Activated B cell treated with CpG ODN at 0.5 μM for 24 hours (primary cell): ENCODE measurements around the gene PDGFD. TPM values are rescaled to one million over a fixed set of nuclear protein-coding genes. Genes with fewer than 3 reads are reported as not detected.

ENCODE experiments used
- ATAC-seq: fragments of 200-7000 bp; cut with Tn5 transposase; one replicate; pipeline ENCODE4 v1.10.0; 2021; ENCODE audit warnings: low read depth, mild to moderate bottlenecking, moderate library complexity
- CTCF ChIA-PET: fragments of 350-600 bp; sonication (Branson Sonifier 250); formaldehyde crosslinking; loops from one replicate; lab custom pipeline; 2021; ENCODE audit warnings: antibody characterized with exemption; lab: Charles Lee
- POLR2A ChIA-PET: fragments of 350-600 bp; sonication (Branson Sonifier 250); formaldehyde crosslinking; loops from one replicate; lab custom pipeline; 2021; ENCODE audit warnings: antibody characterized with exemption; lab: Charles Lee
- DNase-seq: peaks from one replicate; pipeline ENCODE4 v3.0.0; 2022
- H3K27ac Mint-ChIP-seq: one replicate; pipeline ENCODE4 v1.8.0; 2020; ENCODE audit warnings: mixed read lengths
- H3K27me3 Mint-ChIP-seq: one replicate; pipeline ENCODE4 v1.8.0; 2021; ENCODE audit warnings: mixed read lengths
- H3K36me3 Mint-ChIP-seq: one replicate; pipeline ENCODE4 v1.8.0; 2021; ENCODE audit warnings: low read depth, mixed read lengths
- H3K4me1 Mint-ChIP-seq: one replicate; pipeline ENCODE4 v1.8.0; 2021; ENCODE audit warnings: mixed read lengths
- H3K4me3 Mint-ChIP-seq: one replicate; pipeline ENCODE4 v1.8.0; 2020; ENCODE audit warnings: mild to moderate bottlenecking, mixed read lengths
- H3K9me3 Mint-ChIP-seq: one replicate; pipeline ENCODE4 v1.8.0; 2020; ENCODE audit warnings: mixed read lengths
- intact Hi-C: fragments of 100-400 bp; cut with micrococcal nuclease; formaldehyde crosslinking; loops from one replicate; pipeline ENCODE4 v1.15.1; 2024
- total RNA-seq: library from RNA; stranded (reverse); gene quantifications from 2 replicates; pipeline ENCODE4 v1.2.3, GENCODE V29; 2022
- TF ChIP-seq, protein P1 (sequence below): fragments of 200-600 bp; IDR thresholded peaks from one replicate; pipeline ENCODE4 v1.8.0; 2022; ENCODE audit warnings: antibody characterized with exemption, mild to moderate bottlenecking

PDGFD gene
- total RNA-seq, 1 donor from 2014 or later = 0.53 TPM

DNA sequence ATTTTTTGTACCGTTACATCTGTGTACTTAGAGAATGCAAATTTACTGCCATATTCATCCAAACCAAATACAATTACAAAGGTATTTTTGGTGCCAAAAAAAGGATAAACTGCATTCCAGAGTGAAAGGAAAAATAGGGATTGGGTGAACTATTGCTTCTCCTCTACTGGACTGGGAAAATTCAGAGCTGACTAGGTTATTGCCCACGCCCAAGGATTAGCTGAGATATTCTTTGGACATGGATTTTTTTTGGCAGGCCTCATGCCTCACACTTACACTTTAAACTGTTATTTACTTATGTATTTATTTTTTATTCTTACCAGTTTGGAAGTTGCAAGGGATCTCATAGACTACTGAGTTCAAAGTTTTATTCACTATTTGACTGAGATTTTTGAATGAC, 203.8 kb downstream of the PDGFD start:
- no peaks in the 10 kb centered on the region for H3K27me3 Mint-ChIP-seq
- TF ChIP-seq, protein P1, sequence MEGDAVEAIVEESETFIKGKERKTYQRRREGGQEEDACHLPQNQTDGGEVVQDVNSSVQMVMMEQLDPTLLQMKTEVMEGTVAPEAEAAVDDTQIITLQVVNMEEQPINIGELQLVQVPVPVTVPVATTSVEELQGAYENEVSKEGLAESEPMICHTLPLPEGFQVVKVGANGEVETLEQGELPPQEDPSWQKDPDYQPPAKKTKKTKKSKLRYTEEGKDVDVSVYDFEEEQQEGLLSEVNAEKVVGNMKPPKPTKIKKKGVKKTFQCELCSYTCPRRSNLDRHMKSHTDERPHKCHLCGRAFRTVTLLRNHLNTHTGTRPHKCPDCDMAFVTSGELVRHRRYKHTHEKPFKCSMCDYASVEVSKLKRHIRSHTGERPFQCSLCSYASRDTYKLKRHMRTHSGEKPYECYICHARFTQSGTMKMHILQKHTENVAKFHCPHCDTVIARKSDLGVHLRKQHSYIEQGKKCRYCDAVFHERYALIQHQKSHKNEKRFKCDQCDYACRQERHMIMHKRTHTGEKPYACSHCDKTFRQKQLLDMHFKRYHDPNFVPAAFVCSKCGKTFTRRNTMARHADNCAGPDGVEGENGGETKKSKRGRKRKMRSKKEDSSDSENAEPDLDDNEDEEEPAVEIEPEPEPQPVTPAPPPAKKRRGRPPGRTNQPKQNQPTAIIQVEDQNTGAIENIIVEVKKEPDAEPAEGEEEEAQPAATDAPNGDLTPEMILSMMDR = no peak
- DNase-seq (no peak), ATAC-seq (no peak)
- H3K9me3 Mint-ChIP-seq = no peaks in the 10 kb centered on the region
- POLR2A ChIA-PET = no interaction called here
- H3K27ac Mint-ChIP-seq = no peak overlapping the region
- intact Hi-C loops = no loop called here
- H3K4me1 Mint-ChIP-seq = peaks cover 20% of the 10 kb centered on the region
- CTCF ChIA-PET = no interaction called here
- no peak overlapping the region for H3K4me3 Mint-ChIP-seq
- H3K36me3 Mint-ChIP-seq = no peaks in the 10 kb centered on the region

DNA sequence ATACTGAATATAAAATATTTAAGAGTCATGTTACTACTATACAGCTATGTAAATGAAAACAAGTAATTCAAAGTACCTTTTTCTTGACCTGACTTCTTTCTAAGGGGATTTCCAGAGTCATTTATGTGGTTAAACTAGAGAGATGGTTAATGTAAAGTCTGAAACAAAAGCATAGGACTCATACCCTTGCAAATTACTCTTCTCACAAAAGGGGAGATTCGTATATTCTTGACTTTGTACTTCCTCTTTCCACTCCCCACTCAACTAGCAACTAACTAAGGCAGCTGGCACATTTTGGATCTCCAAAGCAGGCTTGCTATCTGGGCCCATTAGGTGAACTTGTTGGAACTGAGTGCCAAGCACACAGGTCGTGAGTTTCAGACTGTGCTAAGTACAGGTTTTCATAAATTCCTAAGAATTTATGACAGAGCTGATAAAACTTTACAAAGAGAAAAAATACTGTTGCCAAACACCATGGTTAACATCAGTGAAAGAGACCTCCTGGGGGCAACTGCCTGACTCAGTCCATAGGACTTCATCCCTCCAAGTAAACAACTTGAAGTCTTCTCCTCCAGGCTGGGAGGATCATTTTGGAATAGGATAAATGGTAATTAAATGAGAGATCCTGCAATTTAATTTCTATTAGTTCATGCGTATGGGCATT, 204.5 kb downstream of the PDGFD start:
- no peak overlapping the region for H3K4me3 Mint-ChIP-seq
- peaks cover 20% of the 10 kb centered on the region for H3K4me1 Mint-ChIP-seq
- TF ChIP-seq, protein P1 = no peak
- no peak overlapping the region for H3K27ac Mint-ChIP-seq
- H3K27me3 Mint-ChIP-seq = no peaks in the 10 kb centered on the region
- ATAC-seq (peak; percentile 86), DNase-seq (no peak)
- ChIA-PET CTCF (no interaction called here), POLR2A (no interaction called here)
- intact Hi-C loops = no loop called here
- H3K9me3 Mint-ChIP-seq = no peaks in the 10 kb centered on the region
- H3K36me3 Mint-ChIP-seq = no peaks in the 10 kb centered on the region

DNA sequence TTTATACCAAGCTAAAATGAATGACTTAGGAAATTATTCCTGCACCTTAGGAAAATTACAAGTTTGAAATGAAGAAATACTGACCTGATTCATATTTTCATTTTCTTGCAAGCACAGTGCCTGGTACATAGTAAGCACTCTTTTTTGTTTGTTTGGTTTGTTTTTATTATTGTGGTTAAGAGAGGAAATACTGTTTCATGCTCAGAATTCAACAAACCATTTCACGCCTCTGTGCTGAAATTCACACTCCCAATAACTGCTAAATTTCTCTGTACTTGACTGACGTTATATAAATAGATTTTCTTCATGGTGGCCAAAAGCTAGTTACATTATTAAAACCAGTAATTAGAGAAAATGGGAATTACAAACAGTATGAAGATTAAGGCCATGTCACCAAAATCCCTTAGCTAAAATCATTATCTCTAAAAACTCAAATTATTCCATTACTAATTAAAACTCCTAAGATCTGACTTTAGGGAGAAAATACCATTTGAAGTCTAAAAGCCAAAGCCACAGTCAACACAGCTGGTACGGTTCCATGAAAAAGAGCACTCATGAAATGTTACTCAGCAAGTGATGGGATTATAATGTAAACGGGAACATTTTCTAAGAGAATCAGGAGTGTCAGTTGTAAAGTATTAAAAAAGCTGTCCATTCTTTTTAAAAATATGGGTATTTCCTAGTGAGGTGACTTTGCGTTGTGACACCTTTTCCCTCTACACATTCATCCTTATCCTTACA, 205.3 kb downstream of the PDGFD start:
- Mint-ChIP-seq H3K4me1 (peaks cover 20% of the 10 kb centered on the region), H3K9me3 (no peaks in the 10 kb centered on the region), H3K36me3 (no peaks in the 10 kb centered on the region), H3K27me3 (no peaks in the 10 kb centered on the region), H3K4me3 (no peak overlapping the region), H3K27ac (no peak overlapping the region)
- TF ChIP-seq, protein P1 = no peak
- CTCF ChIA-PET = no interaction called here
- ATAC-seq = no peak
- POLR2A ChIA-PET = no interaction called here
- no peak for DNase-seq
- intact Hi-C loops = no loop called here

DNA sequence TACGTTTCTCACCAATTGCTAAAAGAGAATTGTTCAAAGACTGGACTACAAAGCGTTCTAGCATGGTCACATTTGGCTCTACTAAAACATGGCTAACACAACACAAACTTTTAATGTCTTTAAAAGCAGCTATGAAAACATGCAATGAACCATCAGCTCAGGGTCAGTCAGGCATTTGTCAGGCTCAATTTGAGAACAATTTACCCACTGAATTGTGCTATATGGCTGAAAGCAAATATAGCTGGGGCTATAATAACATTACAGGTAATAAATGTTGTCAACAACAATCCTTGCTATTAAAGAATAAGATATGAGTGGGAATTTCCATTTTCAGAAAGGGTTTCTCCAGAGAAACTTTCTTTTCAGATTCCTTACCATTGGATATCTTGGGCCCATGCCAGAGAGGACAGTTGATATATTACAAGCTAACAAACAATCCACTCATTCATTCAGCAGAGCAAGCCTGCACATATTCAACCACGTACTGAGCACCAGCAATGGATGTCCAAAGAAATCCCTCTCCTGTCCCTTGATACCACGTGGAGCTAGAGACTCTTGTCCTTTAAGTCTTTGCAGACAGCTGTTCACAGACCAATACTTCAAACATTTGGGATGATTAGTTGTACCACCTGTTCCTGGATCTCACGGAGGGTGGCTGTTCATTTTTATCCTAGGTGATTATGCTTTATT, 210.0 kb downstream of the PDGFD start:
- Mint-ChIP-seq H3K27me3 (no peaks in the 10 kb centered on the region), H3K27ac (no peak overlapping the region), H3K9me3 (no peaks in the 10 kb centered on the region), H3K4me1 (peaks cover 13% of the 10 kb centered on the region), H3K4me3 (no peak overlapping the region), H3K36me3 (no peaks in the 10 kb centered on the region)
- intact Hi-C loops = no loop called here
- ChIA-PET POLR2A (no interaction called here), CTCF (no interaction called here)
- TF ChIP-seq, protein P1 = no peak
- ATAC-seq (no peak), DNase-seq (no peak)

DNA sequence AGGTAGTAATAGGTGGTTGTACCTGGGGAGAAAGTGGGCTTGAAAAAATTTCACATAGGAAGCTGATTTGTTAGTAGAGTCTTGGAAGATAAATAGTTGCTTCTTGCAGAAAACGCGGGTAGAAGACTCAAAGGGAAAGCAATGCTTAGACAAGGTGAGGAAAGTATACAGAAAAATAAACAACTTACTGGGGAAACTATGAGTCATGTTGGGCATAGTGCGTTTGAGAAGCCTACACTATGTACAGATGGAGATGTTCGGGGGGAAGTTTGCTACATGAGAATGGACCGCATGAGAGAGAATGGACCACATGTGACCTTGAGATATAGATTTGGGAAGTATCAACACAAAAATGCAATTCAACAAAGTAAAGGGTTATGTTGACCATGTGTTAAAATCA, 214.2 kb downstream of the PDGFD start:
- ATAC-seq (no peak), DNase-seq (no peak)
- no peaks in the 10 kb centered on the region for H3K4me1 Mint-ChIP-seq
- no peak overlapping the region for H3K27ac Mint-ChIP-seq
- H3K4me3 Mint-ChIP-seq = no peak overlapping the region
- ChIA-PET POLR2A (no interaction called here), CTCF (no interaction called here)
- no peaks in the 10 kb centered on the region for H3K27me3 Mint-ChIP-seq
- intact Hi-C loops = no loop called here
- TF ChIP-seq, protein P1 = no peak
- no peaks in the 10 kb centered on the region for H3K9me3 Mint-ChIP-seq
- no peaks in the 10 kb centered on the region for H3K36me3 Mint-ChIP-seq
